Activated naive CD4-positive, alpha-beta T cell treated with anti-CD3 and anti-CD28 coated beads, Interleukin-2, amount 10 ng/mL, durations not matched to agents 7 days and 5 days (primary cell): ENCODE measurements around the gene TAGLN.
"Not testable (repeated sequence)": the region's sequence is repeated elsewhere in the genome, so short reads cannot be mapped to it uniquely, and the experiment has no call there.

Source experiments
- CTCF ChIA-PET: fragments of 350-600 bp; sonication (Branson Sonifier 250); formaldehyde crosslinking; loops from one replicate; lab custom pipeline; 2021; ENCODE audit warnings: antibody characterized with exemption; lab: Charles Lee
- DNase-seq: peaks from one replicate; pipeline ENCODE4 v3.0.0-alpha.2; 2020
- H3K27ac Mint-ChIP-seq: one replicate; pipeline ENCODE4 v1.8.0; 2021; ENCODE audit warnings: mild to moderate bottlenecking, moderate library complexity, mixed read lengths
- H3K27me3 Mint-ChIP-seq: one replicate; pipeline ENCODE4 v1.8.0; 2021; ENCODE audit warnings: mild to moderate bottlenecking, mixed read lengths
- H3K36me3 Mint-ChIP-seq: one replicate; pipeline ENCODE4 v1.8.0; 2021; ENCODE audit warnings: mixed read lengths
- H3K4me1 Mint-ChIP-seq: one replicate; pipeline ENCODE4 v1.8.0; 2021; ENCODE audit warnings: mixed read lengths
- H3K4me3 Mint-ChIP-seq: one replicate; pipeline ENCODE4 v1.8.0; 2021; ENCODE audit warnings: mild to moderate bottlenecking, moderate library complexity, mixed read lengths
- H3K9me3 Mint-ChIP-seq: one replicate; pipeline ENCODE4 v1.8.0; 2021; ENCODE audit warnings: mixed read lengths

Gene TAGLN

DNA sequence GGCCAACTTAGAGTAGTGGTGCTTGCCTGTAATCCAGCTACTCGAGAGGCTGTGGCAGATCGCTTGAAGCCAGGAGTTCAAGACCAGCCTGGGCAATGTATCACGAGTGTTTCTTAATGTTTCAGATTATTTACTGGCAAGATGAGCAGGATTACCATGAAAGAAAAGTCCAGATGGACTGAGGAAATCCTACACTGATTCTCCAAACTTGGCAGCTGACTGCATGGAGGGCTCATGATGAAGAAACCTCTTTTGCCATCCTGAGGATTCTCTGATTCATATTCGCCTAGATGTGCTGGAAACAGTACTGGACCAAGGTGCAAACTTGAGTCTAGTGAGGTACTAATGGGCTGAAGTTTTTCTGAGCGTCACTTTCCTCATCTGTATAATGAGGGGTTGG lies 23.4 kb upstream of the TAGLN start:
- no peak overlapping the region for H3K27ac Mint-ChIP-seq
- no peak overlapping the region for H3K4me3 Mint-ChIP-seq
- H3K4me1 Mint-ChIP-seq = peaks cover 26% of the 10 kb centered on the region
- H3K27me3 Mint-ChIP-seq = no peaks in the 10 kb centered on the region
- H3K9me3 Mint-ChIP-seq = no peaks in the 10 kb centered on the region
- CTCF ChIA-PET = interaction anchor here (1.0 kb wide), 1 partner anchor 32 kb away, joined by 3 read pairs; the partner anchor contains the start of gene PAFAH1B2
- peaks cover 8% of the 10 kb centered on the region for H3K36me3 Mint-ChIP-seq
- DNase-seq = no peak

GRCh38 chr11:117176186-117176585 lies 23.0 kb upstream of the TAGLN start:
- H3K27me3 Mint-ChIP-seq = no peaks in the 10 kb centered on the region
- DNase-seq = no peak
- CTCF ChIA-PET = interaction anchor here (1.0 kb wide), 1 partner anchor 32 kb away, joined by 3 read pairs; the partner anchor contains the start of gene PAFAH1B2
- no peaks in the 10 kb centered on the region for H3K9me3 Mint-ChIP-seq
- peaks cover 30% of the 10 kb centered on the region for H3K4me1 Mint-ChIP-seq
- peaks cover 5% of the 10 kb centered on the region for H3K36me3 Mint-ChIP-seq
- no peak overlapping the region for H3K4me3 Mint-ChIP-seq
- no peak overlapping the region for H3K27ac Mint-ChIP-seq

- no peaks in the 10 kb centered on the region for H3K36me3 Mint-ChIP-seq
- H3K9me3 Mint-ChIP-seq = no peaks in the 10 kb centered on the region
- no peak for DNase-seq
- H3K27ac Mint-ChIP-seq = peak overlapping the region; percentile 90
- H3K4me1 Mint-ChIP-seq = peaks cover 32% of the 10 kb centered on the region
- CTCF ChIA-PET = interaction anchor here (6.1 kb wide), 1 partner anchor 48 kb away, joined by 111 read pairs; no protein-coding TSS in a partner anchor
- H3K27me3 Mint-ChIP-seq = no peaks in the 10 kb centered on the region
- H3K4me3 Mint-ChIP-seq = peak overlapping the region; percentile 93
These were observed 21.5 kb upstream of the TAGLN start for GRCh38 chr11:117177534-117178209.

DNA sequence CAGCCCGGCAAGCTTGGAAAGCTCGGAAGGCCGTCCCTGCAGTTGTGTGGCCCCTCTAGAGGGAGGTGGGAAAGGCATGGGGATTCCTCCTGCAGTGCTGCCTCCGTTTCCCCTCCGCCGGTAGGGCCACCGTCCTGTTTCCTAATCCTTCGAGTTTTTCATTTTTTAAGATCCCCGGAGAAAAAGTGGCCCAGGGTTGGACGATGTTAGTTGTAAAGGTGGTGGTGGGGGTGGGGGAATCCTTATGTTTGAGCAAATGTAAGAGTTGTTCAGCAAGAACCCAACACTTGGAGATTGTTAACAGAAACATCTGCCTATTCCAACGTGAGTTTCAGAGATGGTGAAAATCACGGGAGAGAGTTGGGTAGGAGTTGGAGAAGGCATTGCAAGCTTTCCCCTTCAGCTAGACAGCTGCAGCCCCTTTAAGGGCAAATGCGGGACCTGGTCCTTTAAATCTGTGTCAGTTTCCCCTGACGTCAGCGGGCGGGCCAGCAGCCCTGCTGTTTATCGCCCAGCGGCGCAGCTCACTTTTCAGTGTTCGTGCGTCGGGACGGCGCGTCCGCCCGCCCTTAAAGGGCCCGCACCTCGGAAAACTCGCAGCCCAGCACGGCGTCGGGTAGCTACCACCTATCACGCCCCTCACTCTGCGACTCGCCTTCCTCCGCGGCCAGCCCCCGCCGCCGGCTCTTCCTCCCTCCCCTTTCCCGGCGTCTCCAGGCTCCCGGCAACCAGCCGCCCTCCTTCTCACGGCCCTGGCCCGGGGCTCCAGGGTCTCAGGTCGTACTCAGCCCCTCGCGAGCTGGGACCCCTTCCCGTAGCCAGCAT lies 20.7 kb upstream of the TAGLN start, which contains the start of gene SIDT2:
Gene SIDT2, plus strand, starts transcription at position 534 of the 825 bp plus-strand sequence. CDS start 521 bp downstream, outside the sequence.
- no peaks in the 10 kb centered on the region for H3K9me3 Mint-ChIP-seq
- peak within 1 kb of the TSS; percentile 93 for H3K4me3 Mint-ChIP-seq
- no peaks in the 10 kb centered on the region for H3K27me3 Mint-ChIP-seq
- DNase-seq = peak; percentile 95
- H3K36me3 Mint-ChIP-seq = peaks cover 2% of the 10 kb centered on the region
- peaks cover 32% of the 10 kb centered on the region for H3K4me1 Mint-ChIP-seq
- peak within 1 kb of the TSS; percentile 90 for H3K27ac Mint-ChIP-seq
- CTCF ChIA-PET = interaction anchor here (0.6 to 6.1 kb wide), 4 partner anchors 28 to 47 kb away, joined by 3 to 111 read pairs (median 3); partner anchors contain the start of gene PAFAH1B2

DNA sequence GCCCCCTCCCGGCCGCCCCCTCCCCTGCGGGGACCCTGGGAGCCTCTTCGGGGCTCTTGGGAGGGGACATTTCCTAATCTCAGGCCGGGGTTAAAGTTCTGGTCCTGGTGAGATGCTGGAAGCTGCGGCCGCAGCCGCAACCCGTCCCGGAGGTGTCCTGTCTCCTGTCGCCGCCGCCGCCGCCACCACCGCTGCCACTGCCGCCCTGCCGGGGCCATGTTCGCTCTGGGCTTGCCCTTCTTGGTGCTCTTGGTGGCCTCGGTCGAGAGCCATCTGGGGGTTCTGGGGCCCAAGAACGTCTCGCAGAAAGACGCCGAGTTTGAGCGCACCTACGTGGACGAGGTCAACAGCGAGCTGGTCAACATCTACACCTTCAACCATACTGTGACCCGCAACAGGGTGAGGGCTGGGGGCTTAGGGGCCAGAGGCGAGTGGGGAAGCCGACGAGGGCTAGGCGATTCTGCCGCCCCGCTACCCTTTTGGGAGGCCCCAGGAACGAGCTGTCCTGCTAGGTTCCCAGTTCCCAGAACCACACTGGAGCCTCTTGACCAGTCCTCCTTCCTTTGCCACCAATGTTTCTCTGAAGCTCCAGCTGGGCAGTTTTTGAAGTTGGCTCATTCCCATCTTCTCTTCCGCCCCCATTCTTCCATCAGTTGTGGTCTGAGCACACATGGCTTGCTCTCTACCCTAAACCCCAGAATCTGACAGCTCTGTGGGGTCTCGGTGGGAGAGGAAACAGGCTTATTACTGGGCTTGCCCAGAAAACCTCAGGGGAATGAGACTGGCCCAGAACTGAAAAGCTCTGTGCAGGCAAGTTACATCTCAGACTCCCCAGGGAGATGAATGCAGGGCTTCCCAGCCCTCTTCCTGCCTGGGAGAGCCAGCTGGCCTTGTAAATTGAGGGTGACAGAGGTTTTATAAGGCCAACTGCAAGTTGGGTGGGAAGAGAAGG lies 19.8 kb upstream of the TAGLN start:
- H3K27me3 Mint-ChIP-seq = no peaks in the 10 kb centered on the region
- peaks cover 30% of the 10 kb centered on the region for H3K4me1 Mint-ChIP-seq
- H3K4me3 Mint-ChIP-seq = peak overlapping the region; percentile 93
- H3K27ac Mint-ChIP-seq = peak overlapping the region; percentile 87
- peaks cover 2% of the 10 kb centered on the region for H3K36me3 Mint-ChIP-seq
- peak; percentile 67 for DNase-seq
- H3K9me3 Mint-ChIP-seq = no peaks in the 10 kb centered on the region
- CTCF ChIA-PET = interaction anchor here (0.6 to 6.1 kb wide), 11 partner anchors 12 to 57 kb away, joined by 3 to 111 read pairs (median 5); no protein-coding TSS in a partner anchor

- H3K27ac Mint-ChIP-seq = peak overlapping the region; percentile 87
- CTCF ChIA-PET = interaction anchor here (0.7 to 6.1 kb wide), 15 partner anchors 10 to 1749 kb away, joined by 3 to 111 read pairs (median 5); partner anchors contain the start of gene ZPR1
These were observed 19.1 kb upstream of the TAGLN start for GRCh38 chr11:117180020-117180419.

DNA sequence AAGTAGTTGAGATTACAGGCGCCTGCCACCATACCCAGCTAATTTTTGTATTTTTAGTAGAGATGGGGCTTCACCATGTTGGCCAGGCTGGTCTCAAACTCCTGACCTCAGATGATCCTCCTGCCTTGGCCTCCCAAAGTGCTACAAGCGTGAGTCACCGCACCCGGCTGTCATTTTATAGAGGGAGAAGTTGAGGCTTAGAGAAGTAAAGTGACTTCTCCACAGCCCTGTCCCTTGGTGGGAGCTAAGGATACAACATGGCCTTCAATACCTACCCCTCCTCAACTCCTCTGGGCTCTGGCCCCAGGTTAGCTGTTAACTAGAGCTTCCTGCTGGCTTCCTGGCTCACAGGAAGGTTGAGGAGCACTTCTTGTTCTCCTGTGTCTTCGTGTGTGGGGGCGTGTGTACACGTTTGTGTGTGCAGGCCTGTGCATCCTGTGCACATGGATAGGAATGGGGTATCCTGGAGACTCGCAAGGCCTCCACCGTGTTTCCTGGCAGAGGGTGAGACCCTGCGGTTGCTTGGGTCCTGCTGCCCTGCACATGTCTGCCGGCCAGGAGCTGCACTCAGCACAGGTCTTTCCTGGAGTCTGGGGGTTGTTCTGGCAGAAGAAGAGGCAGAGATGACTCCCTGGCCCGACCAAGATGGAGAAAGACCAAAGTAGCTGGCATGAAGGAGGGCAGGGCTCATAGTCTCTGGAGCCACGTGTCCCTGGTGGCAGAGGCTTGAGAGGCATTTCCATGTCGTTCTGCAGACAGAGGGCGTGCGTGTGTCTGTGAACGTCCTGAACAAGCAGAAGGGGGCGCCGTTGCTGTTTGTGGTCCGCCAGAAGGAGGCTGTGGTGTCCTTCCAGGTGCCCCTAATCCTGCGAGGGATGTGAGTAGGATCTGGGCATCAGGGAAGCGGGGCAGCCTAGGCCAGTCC lies 18.2 kb upstream of the TAGLN start:
- DNase-seq = peak; percentile 79
- H3K4me3 Mint-ChIP-seq = peak overlapping the region; percentile 93
- peak overlapping the region; percentile 87 for H3K27ac Mint-ChIP-seq
- CTCF ChIA-PET = interaction anchor here (0.6 to 6.1 kb wide), 21 partner anchors 9 to 1748 kb away, joined by 3 to 111 read pairs (median 4); partner anchors contain the start of gene ZPR1
- peaks cover 2% of the 10 kb centered on the region for H3K36me3 Mint-ChIP-seq
- H3K27me3 Mint-ChIP-seq = no peaks in the 10 kb centered on the region
- H3K4me1 Mint-ChIP-seq = peaks cover 30% of the 10 kb centered on the region
- H3K9me3 Mint-ChIP-seq = no peaks in the 10 kb centered on the region

More at GRCh38 chr11:117180020-117180419, 19.1 kb upstream of the TAGLN start:
- no peaks in the 10 kb centered on the region for H3K27me3 Mint-ChIP-seq
- DNase-seq = no peak
- H3K4me1 Mint-ChIP-seq = peaks cover 30% of the 10 kb centered on the region
- peak overlapping the region; percentile 93 for H3K4me3 Mint-ChIP-seq
- peaks cover 2% of the 10 kb centered on the region for H3K36me3 Mint-ChIP-seq
- no peaks in the 10 kb centered on the region for H3K9me3 Mint-ChIP-seq

- H3K36me3 Mint-ChIP-seq = peaks cover 2% of the 10 kb centered on the region
- no peak overlapping the region for H3K4me3 Mint-ChIP-seq
- H3K9me3 Mint-ChIP-seq = no peaks in the 10 kb centered on the region
- no peaks in the 10 kb centered on the region for H3K27me3 Mint-ChIP-seq
- H3K4me1 Mint-ChIP-seq = peaks cover 30% of the 10 kb centered on the region
- DNase-seq = no peak
- CTCF ChIA-PET = interaction anchor here (0.6 to 6.1 kb wide), 12 partner anchors 10 to 429 kb away, joined by 3 to 111 read pairs (median 6); partner anchors contain the start of gene ZPR1
- no peak overlapping the region for H3K27ac Mint-ChIP-seq
These were observed 17.3 kb upstream of the TAGLN start for GRCh38 chr11:117181586-117182550.

- peaks cover 2% of the 10 kb centered on the region for H3K36me3 Mint-ChIP-seq
- H3K4me3 Mint-ChIP-seq = no peak overlapping the region
- H3K9me3 Mint-ChIP-seq = no peaks in the 10 kb centered on the region
- CTCF ChIA-PET = interaction anchor here (2.5 to 6.1 kb wide), 2 partner anchors 10 to 43 kb away, joined by 17 to 111 read pairs; no protein-coding TSS in a partner anchor
- H3K27ac Mint-ChIP-seq = peak overlapping the region; percentile 9
- peaks cover 30% of the 10 kb centered on the region for H3K4me1 Mint-ChIP-seq
- no peaks in the 10 kb centered on the region for H3K27me3 Mint-ChIP-seq
- no peak for DNase-seq
These were observed 16.6 kb upstream of the TAGLN start for GRCh38 chr11:117182551-117182935.

DNA sequence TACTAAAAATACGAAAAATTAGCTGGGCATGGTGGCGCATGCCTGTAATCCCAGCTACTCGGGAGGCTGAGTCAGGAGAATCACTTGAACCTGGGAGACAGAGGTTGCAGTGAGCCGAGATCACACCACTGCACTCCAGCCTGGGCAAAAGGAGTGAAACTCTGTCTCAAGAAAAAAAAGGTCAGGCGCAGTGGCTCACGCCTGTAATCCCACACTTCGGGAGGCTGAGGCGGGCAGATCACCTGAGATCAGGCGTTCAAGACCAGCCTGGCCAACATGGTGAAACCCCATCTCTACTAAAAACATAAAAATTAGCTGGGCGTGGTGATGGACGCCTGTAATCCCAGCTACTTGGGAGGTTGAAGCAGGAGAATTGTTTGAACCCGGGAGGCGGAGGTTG lies 16.0 kb upstream of the TAGLN start:
- not testable (repeated sequence) for H3K4me3 Mint-ChIP-seq, DNase-seq, H3K9me3 Mint-ChIP-seq, H3K27me3 Mint-ChIP-seq, H3K36me3 Mint-ChIP-seq, H3K27ac Mint-ChIP-seq
- peaks cover 24% of the 10 kb centered on the region for H3K4me1 Mint-ChIP-seq
- CTCF ChIA-PET = interaction anchor here (6.1 kb wide), 1 partner anchor 43 kb away, joined by 111 read pairs; no protein-coding TSS in a partner anchor

DNA sequence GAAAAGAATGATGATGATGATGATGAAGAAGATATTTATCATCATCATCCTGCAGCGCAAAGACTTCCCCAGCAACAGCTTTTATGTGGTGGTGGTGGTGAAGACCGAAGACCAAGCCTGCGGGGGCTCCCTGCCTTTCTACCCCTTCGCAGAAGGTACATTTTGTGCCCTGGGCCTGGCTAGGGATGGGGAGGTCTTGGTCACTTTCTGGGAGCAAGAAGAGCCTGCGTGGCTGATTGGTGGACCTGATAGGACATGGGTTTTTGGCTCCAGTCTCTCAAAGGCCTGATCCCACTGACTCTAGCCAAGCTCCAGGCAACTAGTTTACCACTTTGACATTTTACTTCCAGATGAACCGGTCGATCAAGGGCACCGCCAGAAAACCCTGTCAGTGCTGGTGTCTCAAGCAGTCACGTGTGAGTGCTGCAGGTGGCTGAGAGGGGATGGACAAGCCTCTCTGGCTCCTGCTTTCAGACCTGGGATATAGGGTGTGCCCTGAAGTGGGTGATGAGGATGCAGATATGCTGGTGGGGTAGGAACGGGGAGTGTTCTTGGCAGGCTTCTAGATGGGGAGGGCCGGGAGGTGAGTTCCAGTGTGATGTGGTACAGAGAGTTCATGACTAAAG lies 15.3 kb upstream of the TAGLN start:
- H3K9me3 Mint-ChIP-seq = no peaks in the 10 kb centered on the region
- CTCF ChIA-PET = no interaction called here
- H3K4me3 Mint-ChIP-seq = no peak overlapping the region
- peaks cover 2% of the 10 kb centered on the region for H3K36me3 Mint-ChIP-seq
- no peaks in the 10 kb centered on the region for H3K27me3 Mint-ChIP-seq
- H3K4me1 Mint-ChIP-seq = peaks cover 20% of the 10 kb centered on the region
- no peak for DNase-seq
- H3K27ac Mint-ChIP-seq = no peak overlapping the region
